ENCODE results near the gene HSPA12B. TPM values are rescaled to one million over a fixed set of nuclear protein-coding genes. Genes with fewer than 3 reads are reported as not detected.

HSPA12B gene
- total RNA-seq, 1 experiment from 2014 or later: 6.3 TPM

DNA sequence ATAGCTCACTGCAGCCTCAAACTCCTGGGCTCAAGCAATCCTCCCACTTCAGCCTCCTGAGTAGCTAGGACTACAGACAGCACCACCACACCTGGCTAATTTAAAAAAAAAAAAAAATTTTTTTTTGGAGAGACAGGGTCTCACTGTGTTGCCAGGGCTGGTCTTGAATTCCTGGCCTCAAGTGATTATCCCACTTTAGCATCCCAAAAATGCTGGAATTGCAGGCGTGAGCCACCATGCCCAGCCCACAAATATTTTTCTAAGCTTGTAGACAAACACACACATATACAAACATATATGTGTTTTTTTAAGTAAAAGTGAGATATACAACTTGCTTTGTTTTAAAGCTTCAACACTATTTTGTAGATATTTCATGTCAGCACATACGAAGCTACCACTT, 10.8 kb downstream of the HSPA12B start (continued):
- TF ChIP-seq, protein P1, sequence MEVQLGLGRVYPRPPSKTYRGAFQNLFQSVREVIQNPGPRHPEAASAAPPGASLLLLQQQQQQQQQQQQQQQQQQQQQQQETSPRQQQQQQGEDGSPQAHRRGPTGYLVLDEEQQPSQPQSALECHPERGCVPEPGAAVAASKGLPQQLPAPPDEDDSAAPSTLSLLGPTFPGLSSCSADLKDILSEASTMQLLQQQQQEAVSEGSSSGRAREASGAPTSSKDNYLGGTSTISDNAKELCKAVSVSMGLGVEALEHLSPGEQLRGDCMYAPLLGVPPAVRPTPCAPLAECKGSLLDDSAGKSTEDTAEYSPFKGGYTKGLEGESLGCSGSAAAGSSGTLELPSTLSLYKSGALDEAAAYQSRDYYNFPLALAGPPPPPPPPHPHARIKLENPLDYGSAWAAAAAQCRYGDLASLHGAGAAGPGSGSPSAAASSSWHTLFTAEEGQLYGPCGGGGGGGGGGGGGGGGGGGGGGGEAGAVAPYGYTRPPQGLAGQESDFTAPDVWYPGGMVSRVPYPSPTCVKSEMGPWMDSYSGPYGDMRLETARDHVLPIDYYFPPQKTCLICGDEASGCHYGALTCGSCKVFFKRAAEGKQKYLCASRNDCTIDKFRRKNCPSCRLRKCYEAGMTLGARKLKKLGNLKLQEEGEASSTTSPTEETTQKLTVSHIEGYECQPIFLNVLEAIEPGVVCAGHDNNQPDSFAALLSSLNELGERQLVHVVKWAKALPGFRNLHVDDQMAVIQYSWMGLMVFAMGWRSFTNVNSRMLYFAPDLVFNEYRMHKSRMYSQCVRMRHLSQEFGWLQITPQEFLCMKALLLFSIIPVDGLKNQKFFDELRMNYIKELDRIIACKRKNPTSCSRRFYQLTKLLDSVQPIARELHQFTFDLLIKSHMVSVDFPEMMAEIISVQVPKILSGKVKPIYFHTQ (CRISPR knock-in tag; IDR thresholded peaks at IDR 0.05): no peak
- TF ChIP-seq TP53 (CRISPR knock-in tag; IDR thresholded peaks at IDR 0.05) (no peak), PRRX2 (CRISPR knock-in tag; IDR thresholded peaks at IDR 0.05) (no peak), ZNF138 (CRISPR knock-in tag; conservative IDR thresholded peaks at IDR 0.05) (no peak)
- TF ChIP-seq, protein P2, sequence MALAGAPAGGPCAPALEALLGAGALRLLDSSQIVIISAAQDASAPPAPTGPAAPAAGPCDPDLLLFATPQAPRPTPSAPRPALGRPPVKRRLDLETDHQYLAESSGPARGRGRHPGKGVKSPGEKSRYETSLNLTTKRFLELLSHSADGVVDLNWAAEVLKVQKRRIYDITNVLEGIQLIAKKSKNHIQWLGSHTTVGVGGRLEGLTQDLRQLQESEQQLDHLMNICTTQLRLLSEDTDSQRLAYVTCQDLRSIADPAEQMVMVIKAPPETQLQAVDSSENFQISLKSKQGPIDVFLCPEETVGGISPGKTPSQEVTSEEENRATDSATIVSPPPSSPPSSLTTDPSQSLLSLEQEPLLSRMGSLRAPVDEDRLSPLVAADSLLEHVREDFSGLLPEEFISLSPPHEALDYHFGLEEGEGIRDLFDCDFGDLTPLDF (CRISPR knock-in tag; IDR thresholded peaks at IDR 0.05): no peak

DNA sequence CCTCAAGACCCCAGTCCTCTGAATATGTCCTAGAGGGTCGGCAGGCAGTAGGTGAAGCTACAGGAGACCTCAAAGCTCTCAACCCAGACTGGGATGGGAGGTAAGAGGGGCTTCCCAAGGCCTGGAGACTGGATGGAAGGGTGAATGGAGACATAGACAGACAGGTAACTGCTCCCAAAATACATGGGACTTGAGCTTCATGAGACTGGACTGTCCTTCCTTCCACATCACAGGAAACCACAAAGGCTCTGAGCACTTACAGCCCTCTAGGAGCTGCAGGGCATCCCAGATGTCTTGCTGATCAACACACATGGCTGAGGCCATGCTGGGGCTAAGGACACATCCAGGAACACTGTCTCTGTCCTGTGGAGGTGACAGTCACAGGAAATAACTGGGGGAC, 11.6 kb downstream of the HSPA12B start:
- peak overlapping the region; percentile 89 for H3K4me3 Mint-ChIP-seq
- H3K4me1 Mint-ChIP-seq: peaks cover 29% of the 10 kb centered on the region
- DNase-seq (ENCODE audit: low spot score): no peak
- no peaks in the 10 kb centered on the region for H3K36me3 Mint-ChIP-seq
- no peak for ATAC-seq
- CTCF ChIA-PET: interaction anchor here (1.5 to 2.8 kb wide), 8 partner anchors 12 to 111 kb away, joined by 4 to 28 read pairs (median 14); partner anchors contain the start of genes ADISSP and HSPA12B
- POLR2A ChIA-PET: no interaction called here
- no peaks in the 10 kb centered on the region for H3K9me3 Mint-ChIP-seq
- H3K27me3 Mint-ChIP-seq (ENCODE audit: low read depth): peaks cover 37% of the 10 kb centered on the region
- H3K27ac Mint-ChIP-seq: no peak overlapping the region
- TF ChIP-seq ZNF671 (CRISPR knock-in tag; IDR thresholded peaks at IDR 0.05): no peak
- TF ChIP-seq ZNF232 (CRISPR knock-in tag; IDR thresholded peaks at IDR 0.05): no peak
- TF ChIP-seq, protein P3, sequence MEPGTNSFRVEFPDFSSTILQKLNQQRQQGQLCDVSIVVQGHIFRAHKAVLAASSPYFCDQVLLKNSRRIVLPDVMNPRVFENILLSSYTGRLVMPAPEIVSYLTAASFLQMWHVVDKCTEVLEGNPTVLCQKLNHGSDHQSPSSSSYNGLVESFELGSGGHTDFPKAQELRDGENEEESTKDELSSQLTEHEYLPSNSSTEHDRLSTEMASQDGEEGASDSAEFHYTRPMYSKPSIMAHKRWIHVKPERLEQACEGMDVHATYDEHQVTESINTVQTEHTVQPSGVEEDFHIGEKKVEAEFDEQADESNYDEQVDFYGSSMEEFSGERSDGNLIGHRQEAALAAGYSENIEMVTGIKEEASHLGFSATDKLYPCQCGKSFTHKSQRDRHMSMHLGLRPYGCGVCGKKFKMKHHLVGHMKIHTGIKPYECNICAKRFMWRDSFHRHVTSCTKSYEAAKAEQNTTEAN (CRISPR knock-in tag; IDR thresholded peaks at IDR 0.05): no peak
- no peak for TF ChIP-seq PRRX2 (CRISPR knock-in tag; IDR thresholded peaks at IDR 0.05)
- TF ChIP-seq NR3C1 (CRISPR knock-in tag; conservative IDR thresholded peaks at IDR 0.05; ENCODE audit: low read depth): no peak
- TF ChIP-seq CBFB (CRISPR knock-in tag; IDR thresholded peaks at IDR 0.05; ENCODE audit: low read depth): no peak
- no peak for TF ChIP-seq ESRRA (CRISPR knock-in tag; IDR thresholded peaks at IDR 0.05; ENCODE audit: borderline replicate concordance)
- TF ChIP-seq TEAD1 (CRISPR knock-in tag; IDR thresholded peaks at IDR 0.05): no peak
- TF ChIP-seq, protein P4, sequence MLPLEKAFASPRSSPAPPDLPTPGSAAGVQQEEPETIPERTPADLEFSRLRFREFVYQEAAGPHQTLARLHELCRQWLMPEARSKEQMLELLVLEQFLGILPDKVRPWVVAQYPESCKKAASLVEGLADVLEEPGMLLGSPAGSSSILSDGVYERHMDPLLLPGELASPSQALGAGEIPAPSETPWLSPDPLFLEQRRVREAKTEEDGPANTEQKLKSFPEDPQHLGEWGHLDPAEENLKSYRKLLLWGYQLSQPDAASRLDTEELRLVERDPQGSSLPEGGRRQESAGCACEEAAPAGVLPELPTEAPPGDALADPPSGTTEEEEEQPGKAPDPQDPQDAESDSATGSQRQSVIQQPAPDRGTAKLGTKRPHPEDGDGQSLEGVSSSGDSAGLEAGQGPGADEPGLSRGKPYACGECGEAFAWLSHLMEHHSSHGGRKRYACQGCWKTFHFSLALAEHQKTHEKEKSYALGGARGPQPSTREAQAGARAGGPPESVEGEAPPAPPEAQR (CRISPR knock-in tag; IDR thresholded peaks at IDR 0.05): no peak
- TF ChIP-seq MYBL2 (CRISPR knock-in tag; IDR thresholded peaks at IDR 0.05): no peak
- TF ChIP-seq, protein P5, sequence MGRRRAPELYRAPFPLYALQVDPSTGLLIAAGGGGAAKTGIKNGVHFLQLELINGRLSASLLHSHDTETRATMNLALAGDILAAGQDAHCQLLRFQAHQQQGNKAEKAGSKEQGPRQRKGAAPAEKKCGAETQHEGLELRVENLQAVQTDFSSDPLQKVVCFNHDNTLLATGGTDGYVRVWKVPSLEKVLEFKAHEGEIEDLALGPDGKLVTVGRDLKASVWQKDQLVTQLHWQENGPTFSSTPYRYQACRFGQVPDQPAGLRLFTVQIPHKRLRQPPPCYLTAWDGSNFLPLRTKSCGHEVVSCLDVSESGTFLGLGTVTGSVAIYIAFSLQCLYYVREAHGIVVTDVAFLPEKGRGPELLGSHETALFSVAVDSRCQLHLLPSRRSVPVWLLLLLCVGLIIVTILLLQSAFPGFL (CRISPR knock-in tag; IDR thresholded peaks at IDR 0.05; ENCODE audit: borderline replicate concordance): no peak
- TF ChIP-seq, protein P6, sequence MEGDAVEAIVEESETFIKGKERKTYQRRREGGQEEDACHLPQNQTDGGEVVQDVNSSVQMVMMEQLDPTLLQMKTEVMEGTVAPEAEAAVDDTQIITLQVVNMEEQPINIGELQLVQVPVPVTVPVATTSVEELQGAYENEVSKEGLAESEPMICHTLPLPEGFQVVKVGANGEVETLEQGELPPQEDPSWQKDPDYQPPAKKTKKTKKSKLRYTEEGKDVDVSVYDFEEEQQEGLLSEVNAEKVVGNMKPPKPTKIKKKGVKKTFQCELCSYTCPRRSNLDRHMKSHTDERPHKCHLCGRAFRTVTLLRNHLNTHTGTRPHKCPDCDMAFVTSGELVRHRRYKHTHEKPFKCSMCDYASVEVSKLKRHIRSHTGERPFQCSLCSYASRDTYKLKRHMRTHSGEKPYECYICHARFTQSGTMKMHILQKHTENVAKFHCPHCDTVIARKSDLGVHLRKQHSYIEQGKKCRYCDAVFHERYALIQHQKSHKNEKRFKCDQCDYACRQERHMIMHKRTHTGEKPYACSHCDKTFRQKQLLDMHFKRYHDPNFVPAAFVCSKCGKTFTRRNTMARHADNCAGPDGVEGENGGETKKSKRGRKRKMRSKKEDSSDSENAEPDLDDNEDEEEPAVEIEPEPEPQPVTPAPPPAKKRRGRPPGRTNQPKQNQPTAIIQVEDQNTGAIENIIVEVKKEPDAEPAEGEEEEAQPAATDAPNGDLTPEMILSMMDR (IDR thresholded peaks at IDR 0.05): no peak
- TF ChIP-seq, protein P7, sequence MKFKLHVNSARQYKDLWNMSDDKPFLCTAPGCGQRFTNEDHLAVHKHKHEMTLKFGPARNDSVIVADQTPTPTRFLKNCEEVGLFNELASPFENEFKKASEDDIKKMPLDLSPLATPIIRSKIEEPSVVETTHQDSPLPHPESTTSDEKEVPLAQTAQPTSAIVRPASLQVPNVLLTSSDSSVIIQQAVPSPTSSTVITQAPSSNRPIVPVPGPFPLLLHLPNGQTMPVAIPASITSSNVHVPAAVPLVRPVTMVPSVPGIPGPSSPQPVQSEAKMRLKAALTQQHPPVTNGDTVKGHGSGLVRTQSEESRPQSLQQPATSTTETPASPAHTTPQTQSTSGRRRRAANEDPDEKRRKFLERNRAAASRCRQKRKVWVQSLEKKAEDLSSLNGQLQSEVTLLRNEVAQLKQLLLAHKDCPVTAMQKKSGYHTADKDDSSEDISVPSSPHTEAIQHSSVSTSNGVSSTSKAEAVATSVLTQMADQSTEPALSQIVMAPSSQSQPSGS (CRISPR knock-in tag; IDR thresholded peaks at IDR 0.05; ENCODE audit: borderline replicate concordance, low read depth): no peak
- TF ChIP-seq RORB (CRISPR knock-in tag; IDR thresholded peaks at IDR 0.05): no peak
- TF ChIP-seq, protein P8, sequence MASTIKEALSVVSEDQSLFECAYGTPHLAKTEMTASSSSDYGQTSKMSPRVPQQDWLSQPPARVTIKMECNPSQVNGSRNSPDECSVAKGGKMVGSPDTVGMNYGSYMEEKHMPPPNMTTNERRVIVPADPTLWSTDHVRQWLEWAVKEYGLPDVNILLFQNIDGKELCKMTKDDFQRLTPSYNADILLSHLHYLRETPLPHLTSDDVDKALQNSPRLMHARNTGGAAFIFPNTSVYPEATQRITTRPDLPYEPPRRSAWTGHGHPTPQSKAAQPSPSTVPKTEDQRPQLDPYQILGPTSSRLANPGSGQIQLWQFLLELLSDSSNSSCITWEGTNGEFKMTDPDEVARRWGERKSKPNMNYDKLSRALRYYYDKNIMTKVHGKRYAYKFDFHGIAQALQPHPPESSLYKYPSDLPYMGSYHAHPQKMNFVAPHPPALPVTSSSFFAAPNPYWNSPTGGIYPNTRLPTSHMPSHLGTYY (CRISPR knock-in tag; IDR thresholded peaks at IDR 0.05): no peak
- TF ChIP-seq MXD4 (CRISPR knock-in tag; IDR thresholded peaks at IDR 0.05; ENCODE audit: borderline replicate concordance): no peak
